K562 (cell line): ENCODE measurements around the gene DPY30. TPM values are rescaled to one million over a fixed set of nuclear protein-coding genes. Genes with fewer than 3 reads are reported as not detected.

Source experiments
- CBFA2T3 ChIP-seq: fragments of 450-650 bp; IDR thresholded peaks from 2 replicates; pipeline ENCODE4 v1.6.1; 2017
- CBX3 ChIP-seq, 2 experiments: IDR thresholded peaks; 1 replicate in 1 of 2; 2 replicates in 1 of 2; pipeline ENCODE4 v1.6.1; 2012; ENCODE audit warnings: inconsistent platforms in 2 of 2, low read length in 2 of 2, borderline replicate concordance in 1 of 2, control low read depth in 1 of 2
- CBX8 ChIP-seq: fragments of 200-600 bp; sonication (generic); IDR thresholded peaks from 2 replicates; pipeline ENCODE4 v1.6.1; 2012; ENCODE audit warnings: borderline replicate concordance, mixed run types, low read depth, mild to moderate bottlenecking, moderate library complexity, mixed read lengths, low read length, control low read depth, inconsistent platforms; ENCODE audit not compliant: poor library complexity, severe bottlenecking; ENCODE audit errors: extremely low read depth
- CC2D1A ChIP-seq: fragments of 450-650 bp; IDR thresholded peaks from 2 replicates; pipeline ENCODE4 v1.6.1; 2017; ENCODE audit warnings: mild to moderate bottlenecking
- CHAMP1 ChIP-seq: fragments of 450-650 bp; IDR thresholded peaks from 2 replicates; pipeline ENCODE4 v1.6.1; 2016; ENCODE audit warnings: mild to moderate bottlenecking
- MEF2A ChIP-seq: IDR thresholded peaks from 2 replicates; pipeline ENCODE4 v1.6.1; 2011; ENCODE audit warnings: low read depth, mild to moderate bottlenecking, low read length, moderate library complexity; ENCODE audit not compliant: control insufficient read depth
- RCOR1 ChIP-seq, 2 experiments: IDR thresholded peaks; 2 replicates each; pipeline ENCODE4 v1.6.1; 2012; ENCODE audit warnings: low read depth in 2 of 2, low read length in 2 of 2, borderline replicate concordance in 1 of 2, improper control_type of control experiment in 1 of 2
- STAT5B ChIP-seq: fragments of 250-450 bp; sonication (Bioruptor Pico); IDR thresholded peaks from 2 replicates; pipeline ENCODE4 v1.8.0; 2021; ENCODE audit warnings: mild to moderate bottlenecking, inconsistent platforms
- TAL1 ChIP-seq: fragments of 450-650 bp; IDR thresholded peaks from 2 replicates; pipeline ENCODE4 v1.6.1; 2016; ENCODE audit warnings: mild to moderate bottlenecking
- ZNF696 ChIP-seq: fragments of 250-450 bp; sonication (Bioruptor Pico); conservative IDR thresholded peaks from 2 replicates; pipeline ENCODE4 v1.4.0; 2020; ENCODE audit warnings: mild to moderate bottlenecking, moderate library complexity
- polyA plus RNA-seq, 8 experiments: library from polyadenylated mRNA; depleted of rRNA in 4 of 8; stranded (reverse) in 5 of 8; unstranded in 3 of 8; fragments of >200 nt; fragmentation: Nextera tagmentation in 2 of 8; fragmentation: Illumina TruSeq in 1 of 8; extraction: Ambion mirVana in 2 of 8; extraction: Trizol in 1 of 8; gene quantifications; 2 replicates each; pipeline versions ENCODE4 v1.2.1 to v1.2.3, GENCODE V29; 2011 to 2014; ENCODE audit warnings: inconsistent platforms in 1 of 8, missing spikeins in 1 of 8
- total RNA-seq, 7 experiments: library from RNA; depleted of rRNA in 6 of 7; stranded (reverse); fragments of >200 nt in 6 of 7; fragmentation: Illumina TruSeq in 2 of 7; extraction: Trizol in 2 of 7; gene quantifications; 2 replicates each; pipeline versions ENCODE4 v1.2.1 to v1.2.3, GENCODE V29; 2011 to 2021; ENCODE audit warnings: low replicate concordance in 1 of 7
- TF ChIP-seq, protein P1 (sequence below): sonication (generic); formaldehyde crosslinking; IDR thresholded peaks from 2 replicates; pipeline ENCODE4 v1.9.0; 2022; ENCODE audit warnings: mild to moderate bottlenecking, missing genetic modification reagents
- TF ChIP-seq, protein P2 (sequence below), 2 experiments: fragments of 450-650 bp; IDR thresholded peaks; 2 replicates each; pipeline ENCODE4 v1.6.1; 2016; ENCODE audit warnings: mild to moderate bottlenecking in 2 of 2, borderline replicate concordance in 1 of 2, low read depth in 1 of 2, moderate library complexity in 1 of 2
- TF ChIP-seq, protein P3 (sequence below), 2 experiments: IDR thresholded peaks in 1 of 2; conservative IDR thresholded peaks in 1 of 2; 2 replicates each; pipeline ENCODE4 v1.6.1; 2016; ENCODE audit warnings: low read depth in 2 of 2, mild to moderate bottlenecking in 1 of 2, missing compliant biosample characterization in 1 of 2, missing genetic modification characterization in 1 of 2, moderate library complexity in 1 of 2

The DPY30 gene
- total and polyA plus RNA-seq, 9 of the 15 experiments (the other 6 are each of a cell fraction or from before 2014, with no cell fraction given), result 64.6 to 402 (median 116) TPM

GRCh38 chr2:31979018-31979417 is 60.6 kb downstream of the DPY30 start (continued):
- TF ChIP-seq, protein P1, sequence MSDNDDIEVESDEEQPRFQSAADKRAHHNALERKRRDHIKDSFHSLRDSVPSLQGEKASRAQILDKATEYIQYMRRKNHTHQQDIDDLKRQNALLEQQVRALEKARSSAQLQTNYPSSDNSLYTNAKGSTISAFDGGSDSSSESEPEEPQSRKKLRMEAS, result no peak
- TF ChIP-seq, protein P2, sequence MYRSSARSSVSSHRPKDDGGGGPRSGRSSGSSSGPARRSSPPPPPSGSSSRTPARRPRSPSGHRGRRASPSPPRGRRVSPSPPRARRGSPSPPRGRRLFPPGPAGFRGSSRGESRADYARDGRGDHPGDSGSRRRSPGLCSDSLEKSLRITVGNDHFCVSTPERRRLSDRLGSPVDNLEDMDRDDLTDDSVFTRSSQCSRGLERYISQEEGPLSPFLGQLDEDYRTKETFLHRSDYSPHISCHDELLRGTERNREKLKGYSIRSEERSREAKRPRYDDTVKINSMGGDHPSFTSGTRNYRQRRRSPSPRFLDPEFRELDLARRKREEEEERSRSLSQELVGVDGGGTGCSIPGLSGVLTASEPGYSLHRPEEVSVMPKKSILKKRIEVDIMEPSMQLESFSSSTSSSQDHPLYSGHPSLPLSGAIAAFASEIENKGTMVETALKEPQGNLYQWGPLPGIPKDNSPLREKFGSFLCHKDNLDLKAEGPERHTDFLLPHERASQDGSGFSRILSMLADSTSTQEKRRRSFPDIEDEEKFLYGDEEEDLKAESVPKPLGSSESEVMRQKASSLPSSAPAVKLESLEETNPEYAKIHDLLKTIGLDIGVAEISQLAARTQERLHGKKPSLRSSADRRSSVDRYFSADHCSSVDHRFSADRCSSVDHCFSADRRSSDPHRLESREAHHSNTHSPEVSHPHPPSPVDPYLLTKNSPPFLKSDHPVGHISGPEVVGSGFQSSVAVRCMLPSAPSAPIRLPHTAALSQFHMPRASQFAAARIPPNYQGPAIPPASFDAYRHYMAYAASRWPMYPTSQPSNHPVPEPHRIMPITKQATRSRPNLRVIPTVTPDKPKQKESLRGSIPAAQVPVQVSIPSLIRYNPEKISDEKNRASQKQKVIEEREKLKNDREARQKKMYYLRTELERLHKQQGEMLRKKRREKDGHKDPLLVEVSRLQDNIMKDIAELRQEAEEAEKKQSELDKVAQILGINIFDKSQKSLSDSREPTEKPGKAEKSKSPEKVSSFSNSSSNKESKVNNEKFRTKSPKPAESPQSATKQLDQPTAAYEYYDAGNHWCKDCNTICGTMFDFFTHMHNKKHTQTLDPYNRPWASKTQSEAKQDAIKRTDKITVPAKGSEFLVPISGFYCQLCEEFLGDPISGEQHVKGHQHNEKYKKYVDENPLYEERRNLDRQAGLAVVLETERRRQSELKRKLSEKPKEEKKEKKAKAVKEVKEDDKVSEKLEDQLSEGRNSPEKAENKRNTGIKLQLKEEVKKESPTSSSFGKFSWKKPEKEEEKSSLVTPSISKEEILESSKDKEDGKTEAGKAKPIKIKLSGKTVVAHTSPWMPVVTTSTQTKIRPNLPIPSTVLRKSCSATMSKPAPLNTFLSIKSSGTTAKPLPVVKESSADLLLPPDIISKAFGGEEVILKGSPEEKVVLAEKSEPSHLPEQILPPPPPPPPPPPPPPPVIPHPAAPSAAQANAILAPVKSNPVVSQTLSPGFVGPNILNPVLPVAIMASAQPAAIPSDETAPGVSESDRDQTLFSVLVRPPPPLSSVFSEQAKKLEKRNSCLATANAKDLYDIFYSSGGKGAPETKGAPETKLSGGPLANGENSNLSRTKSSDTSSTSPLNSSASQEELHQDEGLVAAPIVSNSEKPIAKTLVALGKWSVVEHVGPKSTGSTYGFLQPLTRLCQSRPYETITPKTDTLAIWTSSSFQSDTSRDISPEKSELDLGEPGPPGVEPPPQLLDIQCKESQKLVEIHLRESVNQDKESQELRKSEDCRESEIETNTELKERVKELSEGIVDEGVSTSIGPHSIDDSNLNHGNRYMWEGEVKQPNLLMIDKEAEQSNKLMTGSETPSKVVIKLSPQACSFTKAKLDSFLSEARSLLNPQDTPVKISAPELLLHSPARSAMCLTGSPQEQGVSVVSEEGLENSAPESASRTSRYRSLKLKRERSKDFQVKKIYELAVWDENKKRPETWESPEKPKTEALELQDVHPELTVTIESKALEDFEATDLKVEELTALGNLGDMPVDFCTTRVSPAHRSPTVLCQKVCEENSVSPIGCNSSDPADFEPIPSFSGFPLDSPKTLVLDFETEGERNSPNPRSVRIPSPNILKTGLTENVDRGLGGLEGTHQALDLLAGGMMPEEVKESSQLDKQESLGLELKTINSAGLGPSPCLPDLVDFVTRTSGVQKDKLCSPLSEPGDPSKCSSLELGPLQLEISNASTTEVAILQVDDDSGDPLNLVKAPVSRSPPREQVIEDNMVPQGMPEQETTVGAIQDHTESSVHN (IDR thresholded peaks at IDR 0.05; ENCODE audit: borderline replicate concordance in 1 of 2, low read depth in 1 of 2), result no peak
- TF ChIP-seq CBFA2T3, result peak; percentile 43; the same call in 1 of the 2 replicates
- TF ChIP-seq, protein P3, sequence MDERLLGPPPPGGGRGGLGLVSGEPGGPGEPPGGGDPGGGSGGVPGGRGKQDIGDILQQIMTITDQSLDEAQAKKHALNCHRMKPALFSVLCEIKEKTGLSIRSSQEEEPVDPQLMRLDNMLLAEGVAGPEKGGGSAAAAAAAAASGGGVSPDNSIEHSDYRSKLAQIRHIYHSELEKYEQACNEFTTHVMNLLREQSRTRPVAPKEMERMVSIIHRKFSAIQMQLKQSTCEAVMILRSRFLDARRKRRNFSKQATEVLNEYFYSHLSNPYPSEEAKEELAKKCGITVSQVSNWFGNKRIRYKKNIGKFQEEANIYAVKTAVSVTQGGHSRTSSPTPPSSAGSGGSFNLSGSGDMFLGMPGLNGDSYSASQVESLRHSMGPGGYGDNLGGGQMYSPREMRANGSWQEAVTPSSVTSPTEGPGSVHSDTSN (CRISPR knock-in tag; IDR thresholded peaks at IDR 0.05; ENCODE audit: low read depth), result no peak
- TF ChIP-seq, protein P3 (tag; conservative IDR thresholded peaks at IDR 0.05; ENCODE audit: low read depth), result no peak
- peak; percentile 18; the same call in 1 of the 2 replicates for TF ChIP-seq TAL1
- peak; percentile 61; the same call in 1 of the 2 replicates for TF ChIP-seq CC2D1A
- peak in 1 of 2 experiments; percentile 32; a peak in 1 of 3 replicates for TF ChIP-seq CBX3 (IDR thresholded peaks at IDR 0.05; ENCODE audit: borderline replicate concordance in 1 of 2, low read length in 2 of 2)
- peak; percentile 79 for TF ChIP-seq CHAMP1
- no peak for TF ChIP-seq MEF2A
- no peak for TF ChIP-seq STAT5B (CRISPR knock-in tag)
- no peak for TF ChIP-seq CBX8
- TF ChIP-seq ZNF696, result no peak
- TF ChIP-seq RCOR1 (IDR thresholded peaks at IDR 0.05; ENCODE audit: borderline replicate concordance in 1 of 2, low read depth in 2 of 2, low read length in 2 of 2), result no peak
